Neural crest cell (in vitro differentiated cells): ENCODE results near the gene PRRG3. TPM values are rescaled to one million over a fixed set of nuclear protein-coding genes. Genes with fewer than 3 reads are reported as not detected.
A peak's percentile ranks its signal among the peaks of the same experiment; 100 is the strongest.
"Not testable (repeated sequence)": the region's sequence is repeated elsewhere in the genome, so short reads cannot be mapped to it uniquely, and the experiment has no call there.

Experiments
- DNase-seq: peaks from one replicate; pipeline ENCODE4 v3.0.0; 2021; ENCODE audit warnings: low read depth, mixed read lengths, low spot score
- H3K27ac Mint-ChIP-seq: one replicate; pipeline ENCODE4 v1.8.0; 2021; ENCODE audit warnings: mild to moderate bottlenecking, mixed read lengths; ENCODE audit not compliant: unreplicated experiment
- H3K27me3 Mint-ChIP-seq: 2 replicates; pipeline ENCODE4 v1.8.0; 2021; ENCODE audit warnings: low read depth, mild to moderate bottlenecking, mixed read lengths
- H3K36me3 Mint-ChIP-seq: 2 replicates; pipeline ENCODE4 v1.8.0; 2021; ENCODE audit warnings: low read depth, mild to moderate bottlenecking, mixed read lengths
- H3K4me1 Mint-ChIP-seq: 2 replicates; pipeline ENCODE4 v1.8.0; 2021; ENCODE audit warnings: mixed read lengths
- H3K4me3 Mint-ChIP-seq: one replicate; pipeline ENCODE4 v1.8.0; 2021; ENCODE audit warnings: mild to moderate bottlenecking, mixed read lengths
- H3K9me3 Mint-ChIP-seq: 2 replicates; pipeline ENCODE4 v1.8.0; 2021; ENCODE audit warnings: mixed read lengths
- CTCF ChIP-seq: fragments of 200-600 bp; sonication (generic); conservative IDR thresholded peaks from 2 replicates; pipeline ENCODE4 v1.5.0; 2021; ENCODE audit warnings: antibody characterized with exemption, mild to moderate bottlenecking
- total RNA-seq: library from RNA; stranded (reverse); gene quantifications from 2 replicates; pipeline ENCODE4 v1.2.1, GENCODE V29; 2021

PRRG3 gene
- total RNA-seq, 1 donor from 2014 or later = 2.6 TPM

- H3K27ac Mint-ChIP-seq = no peak overlapping the region
- no peaks in the 10 kb centered on the region for H3K9me3 Mint-ChIP-seq
- H3K27me3 Mint-ChIP-seq = peaks cover 16% of the 10 kb centered on the region
- DNase-seq = no peak
- no peaks in the 10 kb centered on the region for H3K36me3 Mint-ChIP-seq
- no peak overlapping the region for H3K4me3 Mint-ChIP-seq
- no peak for TF ChIP-seq CTCF
- no peaks in the 10 kb centered on the region for H3K4me1 Mint-ChIP-seq
Observed at GRCh38 chrX:151687635-151688034, 7.6 kb upstream of the PRRG3 start.

GRCh38 chrX:151688695-151689094 lies 6.6 kb upstream of the PRRG3 start:
- H3K4me3 Mint-ChIP-seq = no peak overlapping the region
- H3K27ac Mint-ChIP-seq = no peak overlapping the region
- peaks cover 11% of the 10 kb centered on the region for H3K27me3 Mint-ChIP-seq
- TF ChIP-seq CTCF = no peak
- peaks cover 2% of the 10 kb centered on the region for H3K9me3 Mint-ChIP-seq
- H3K4me1 Mint-ChIP-seq = no peaks in the 10 kb centered on the region
- no peak for DNase-seq
- no peaks in the 10 kb centered on the region for H3K36me3 Mint-ChIP-seq

GRCh38 chrX:151692825-151693224 lies 2.4 kb upstream of the PRRG3 start:
- DNase-seq = no peak
- no peak for TF ChIP-seq CTCF
- Mint-ChIP-seq H3K4me1 (peaks cover 10% of the 10 kb centered on the region), H3K4me3 (peak overlapping the region; percentile 47), H3K9me3 (peaks cover 8% of the 10 kb centered on the region), H3K27me3 (peaks cover 19% of the 10 kb centered on the region), H3K27ac (no peak overlapping the region), H3K36me3 (peaks cover 5% of the 10 kb centered on the region)

GRCh38 chrX:151694121-151694520 lies 1.1 kb upstream of the PRRG3 start:
- H3K36me3 Mint-ChIP-seq = peaks cover 5% of the 10 kb centered on the region
- DNase-seq = no peak
- H3K4me1 Mint-ChIP-seq = peaks cover 13% of the 10 kb centered on the region
- peaks cover 8% of the 10 kb centered on the region for H3K9me3 Mint-ChIP-seq
- H3K4me3 Mint-ChIP-seq = peak overlapping the region; percentile 68
- no peak for TF ChIP-seq CTCF
- H3K27ac Mint-ChIP-seq = no peak overlapping the region
- H3K27me3 Mint-ChIP-seq = peaks cover 19% of the 10 kb centered on the region

GRCh38 chrX:151695583-151696340 lies 504 bp downstream of the PRRG3 start:
- H3K27me3 Mint-ChIP-seq = peaks cover 19% of the 10 kb centered on the region
- H3K4me1 Mint-ChIP-seq = peaks cover 13% of the 10 kb centered on the region
- peak overlapping the region; percentile 64 for H3K4me3 Mint-ChIP-seq
- TF ChIP-seq CTCF = no peak
- H3K36me3 Mint-ChIP-seq = peaks cover 5% of the 10 kb centered on the region
- peaks cover 8% of the 10 kb centered on the region for H3K9me3 Mint-ChIP-seq
- no peak for DNase-seq
- H3K27ac Mint-ChIP-seq = no peak overlapping the region

- not testable (repeated sequence) for DNase-seq, H3K9me3 Mint-ChIP-seq, H3K27ac Mint-ChIP-seq, H3K4me3 Mint-ChIP-seq, H3K36me3 Mint-ChIP-seq
- peaks cover 19% of the 10 kb centered on the region for H3K27me3 Mint-ChIP-seq
- peaks cover 13% of the 10 kb centered on the region for H3K4me1 Mint-ChIP-seq
Observed at GRCh38 chrX:151697082-151697481, 1.8 kb downstream of the PRRG3 start.
